Motor neuron (in vitro differentiated cells): ENCODE data around the gene EEF1AKMT3. TPM values are rescaled to one million over a fixed set of nuclear protein-coding genes. Genes with fewer than 3 reads are reported as not detected.

Source experiments
- ATAC-seq, 8 experiments: fragments of 200-7000 bp; cut with Tn5 transposase; replicated peaks in 6 of 8; 2 replicates each; pipeline ENCODE4 v1.8.0; 2021; ENCODE audit warnings: mild to moderate bottlenecking in 8 of 8, moderate library complexity in 8 of 8
- H3K27ac ChIP-seq, 2 donors: fragments of 250-450 bp; sonication (Bioruptor Pico); 2 replicates each; pipeline ENCODE4 v1.9.0; 2021; ENCODE audit warnings: antibody characterized with exemption in 2 of 2, mild to moderate bottlenecking in 2 of 2, moderate library complexity in 1 of 2
- H3K4me1 ChIP-seq, 2 donors: fragments of 250-450 bp; sonication (Bioruptor Pico); replicated peaks in 1 of 2; 2 replicates each; pipeline ENCODE4 v1.6.1; 2021; ENCODE audit warnings: antibody characterized with exemption in 2 of 2, mild to moderate bottlenecking in 2 of 2, moderate library complexity in 1 of 2
- H3K4me3 ChIP-seq, 5 donors: fragments of 250-450 bp; sonication (Bioruptor Pico); 2 replicates each; pipeline ENCODE4 v1.9.0; 2021; ENCODE audit warnings: antibody characterized with exemption in 5 of 5, mild to moderate bottlenecking in 5 of 5, moderate library complexity in 4 of 5
- WGBS, 10 experiments: fragments of 450-650 bp; shearing (Covaris generic); methylation state at CpG; one replicate each; pipeline ENCODE4 v1.0.0; 2022; 5-methylcytosine and 5-hydroxymethylcytosine counted together
- in situ Hi-C, 9 experiments: fragments of 400-800 bp; cut with MboI; loops; one replicate each; pipeline ENCODE4 v1.15.0; 2021; ENCODE audit warnings: low sequenced_read_pairs in 9 of 9, low pct_unique_long_range_greater_than_20kb in 2 of 9; ENCODE audit not compliant: unreplicated experiment in 9 of 9
- total RNA-seq, 8 experiments: library from RNA; unstranded; fragments of 300-600 nt; gene quantifications; 2 replicates each; pipeline versions ENCODE4 v1.2.3 to v1.2.4, GENCODE V29; 2022

EEF1AKMT3 gene
- total RNA-seq, 8 experiments from 2014 or later, result 1.5 to 15.0 (median 6.6) TPM

DNA sequence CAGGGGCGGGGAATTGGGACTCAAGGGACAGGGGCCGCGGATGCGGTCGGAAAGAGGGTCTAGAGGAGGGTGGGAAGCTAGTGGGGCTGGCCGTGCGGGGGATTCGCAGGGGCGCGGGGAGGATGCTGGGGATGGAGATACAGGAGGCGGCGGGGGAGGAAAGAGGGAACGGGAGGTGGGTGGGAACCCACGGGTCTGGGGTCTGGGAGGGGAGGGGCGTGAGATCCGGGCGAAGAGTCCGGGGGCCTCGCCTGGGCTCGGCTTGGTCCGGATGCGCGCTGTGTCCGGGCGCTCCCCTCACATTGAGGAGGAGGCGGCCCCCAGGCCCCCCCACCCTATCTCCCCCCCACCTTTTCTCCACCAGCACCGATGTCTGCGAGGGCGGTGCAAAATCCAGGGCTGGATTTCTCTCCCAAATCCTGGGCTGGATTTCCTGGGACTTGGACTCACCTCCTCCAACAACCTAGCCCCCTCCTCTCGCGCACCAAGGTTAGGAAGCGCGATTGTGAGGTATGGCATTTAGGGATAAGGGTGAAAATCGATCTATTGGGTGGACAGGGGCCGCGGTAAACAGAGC, 33.7 kb upstream of the EEF1AKMT3 start, which contains the start of gene AGAP2:
Gene AGAP2 (minus strand): TSS at position 82 of the 577 bp plus-strand sequence. CDS start 496 bp downstream, outside the sequence.
- peak in 6 of 8 experiments; percentile 14 to 59 (median 50) for ATAC-seq
- H3K4me3 ChIP-seq, result peak within 1 kb of the TSS; percentile 46 to 77 (median 71)
- H3K27ac ChIP-seq, result peak within 1 kb of the TSS; percentile 33 to 56
- WGBS, 10 experiments, result 0 to 2% (median 0%) methylated on average over 1 to 7 of the region's 36 CpGs; no CpG with 5 or more reads in 6 of the 10 experiments
- in situ Hi-C loops, result no loop called here
- peaks cover 26 to 33% of the 10 kb centered on the region in 2 donors for H3K4me1 ChIP-seq

DNA sequence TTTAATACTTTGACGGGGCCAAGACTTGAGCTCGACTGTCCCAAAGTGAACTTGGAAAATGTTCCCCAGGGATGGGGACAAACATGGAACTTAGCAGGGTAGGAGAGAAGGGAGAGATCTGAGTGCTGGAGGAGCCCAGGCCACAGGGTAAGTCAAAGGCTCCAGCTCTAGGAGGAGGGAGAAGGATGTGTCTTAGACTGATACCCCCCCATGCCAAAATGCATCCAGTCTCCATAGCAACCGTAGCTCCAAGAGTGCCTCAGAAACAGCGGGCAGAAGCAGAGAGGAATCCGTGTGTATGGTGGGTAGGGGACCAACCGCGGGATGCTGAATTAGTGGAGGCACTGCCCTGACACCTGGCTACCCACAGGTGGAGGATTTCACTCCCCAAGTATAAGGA, 33.0 kb upstream of the EEF1AKMT3 start:
- Histone ChIP-seq H3K4me1 (peaks cover 29 to 33% of the 10 kb centered on the region in 2 donors), H3K27ac (no peak overlapping the region), H3K4me3 (peak overlapping the region in 3 of 5 donors; percentile 46 to 74 (median 65))
- WGBS, 10 experiments, result 12 to 46% (median 20%) methylated on average over 1 to 5 of the region's 7 CpGs; no CpG with 5 or more reads in 7 of the 10 experiments
- in situ Hi-C loops, result no loop called here
- no peak for ATAC-seq

DNA sequence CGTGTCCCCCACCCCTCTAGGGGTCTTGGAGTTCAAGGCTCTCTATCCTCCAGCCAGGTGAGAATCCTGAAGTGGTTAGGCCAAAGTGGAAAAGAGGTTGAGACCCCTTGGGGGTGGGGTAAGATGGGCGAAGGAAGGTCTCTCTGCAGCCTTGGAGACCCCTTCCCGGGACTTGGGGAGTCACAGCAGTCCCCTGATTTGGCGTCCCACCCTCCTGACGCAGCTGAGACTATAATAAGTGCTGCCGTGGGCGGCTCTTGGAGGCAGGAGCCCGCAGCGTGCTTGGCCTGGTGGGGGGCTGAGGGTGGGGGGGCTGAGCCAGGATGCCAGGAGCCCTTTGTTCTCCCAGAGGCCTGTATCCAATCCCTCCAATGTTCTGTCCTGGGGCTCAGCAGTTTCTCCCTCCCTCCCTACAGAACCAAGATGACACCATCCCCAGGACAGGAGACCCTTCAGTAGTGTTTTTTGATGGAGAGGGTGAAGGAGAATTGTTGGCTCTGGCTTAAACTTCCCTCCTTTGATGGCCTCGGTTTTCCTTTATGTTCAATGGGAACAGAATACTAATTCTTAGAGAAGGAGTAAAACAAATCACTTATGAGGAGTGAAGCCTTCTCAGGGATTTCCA, 32.4 kb upstream of the EEF1AKMT3 start:
- WGBS, 10 experiments, result 0 to 100% (median 41%) methylated on average over 1 to 2 of the region's 10 CpGs; no CpG with 5 or more reads in 2 of the 10 experiments
- H3K27ac ChIP-seq, result no peak overlapping the region
- H3K4me3 ChIP-seq, result no peak overlapping the region
- peaks cover 26 to 28% of the 10 kb centered on the region in 2 donors for H3K4me1 ChIP-seq
- no peak for ATAC-seq
- in situ Hi-C loops, result no loop called here

DNA sequence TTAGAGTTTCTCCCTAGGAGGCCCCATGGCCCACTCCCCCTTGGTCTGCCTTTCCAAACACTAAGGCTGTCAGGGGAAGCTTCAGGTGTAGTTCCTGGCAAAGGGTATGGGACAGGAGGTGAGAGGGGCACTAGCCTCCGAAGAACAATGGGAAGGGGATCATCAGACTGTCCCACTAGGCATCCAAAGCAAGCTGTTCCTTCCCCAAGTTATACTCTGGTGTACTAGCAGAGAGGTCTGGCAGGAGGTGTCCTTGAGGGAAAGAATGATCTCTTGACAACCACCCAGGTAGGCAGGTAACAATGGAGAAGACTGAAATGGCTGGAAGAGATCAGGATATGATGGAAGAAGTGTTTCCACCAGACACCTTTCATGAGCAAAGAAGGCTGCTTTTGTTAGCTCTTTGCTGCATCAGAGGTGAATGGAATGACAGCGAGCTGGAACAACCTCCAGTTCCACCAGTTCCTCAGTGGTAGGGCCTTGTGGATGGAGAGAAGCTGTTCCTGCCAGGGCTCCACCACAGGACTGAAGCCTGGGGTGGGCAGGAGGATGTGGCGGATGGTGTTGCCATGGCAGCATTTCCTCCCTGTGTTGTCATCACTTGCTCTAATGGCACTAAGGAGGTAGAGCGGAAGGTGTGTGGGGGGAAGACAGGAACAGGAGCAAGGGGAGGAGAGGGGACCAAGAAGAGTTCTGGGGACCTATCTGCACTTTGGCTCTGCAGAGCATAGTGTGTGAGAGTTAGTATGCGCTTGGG, 31.6 kb upstream of the EEF1AKMT3 start:
- peak in 1 of 8 experiments; percentile 1 for ATAC-seq
- Histone ChIP-seq H3K27ac (no peak overlapping the region), H3K4me1 (peaks cover 21 to 25% of the 10 kb centered on the region in 2 donors), H3K4me3 (no peak overlapping the region)
- in situ Hi-C loops, result no loop called here
- 40 to 100% (median 73%) methylated on average over 1 to 3 of the region's 5 CpGs; no CpG with 5 or more reads in 3 of the 10 experiments for WGBS, 10 experiments

DNA sequence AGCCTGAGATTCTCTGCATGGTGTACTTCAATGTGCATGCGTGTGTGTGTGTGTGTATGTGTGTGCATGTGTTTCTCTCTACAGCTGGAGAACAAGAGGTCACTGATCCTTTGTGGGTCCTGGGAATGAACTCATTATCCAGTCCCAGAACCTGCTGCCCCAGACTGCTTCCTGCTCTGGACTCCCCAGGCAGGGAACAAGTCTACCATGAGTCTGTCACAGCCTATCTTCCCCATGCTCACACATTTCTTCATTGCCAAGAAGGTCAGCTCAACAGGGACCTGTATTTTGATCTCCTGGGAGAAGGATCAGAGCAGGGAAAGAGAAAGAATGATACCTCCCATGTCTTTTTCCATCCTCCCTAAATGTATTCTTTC, 31.0 kb upstream of the EEF1AKMT3 start:
- WGBS, 10 experiments, result 17 to 71% (median 43%) methylated on average over 1 of the region's 1 CpG; no CpG with 5 or more reads in 7 of the 10 experiments
- peaks cover 22 to 26% of the 10 kb centered on the region in 2 donors for H3K4me1 ChIP-seq
- in situ Hi-C loops, result no loop called here
- no peak overlapping the region for H3K27ac ChIP-seq
- ATAC-seq, result no peak
- no peak overlapping the region for H3K4me3 ChIP-seq

DNA sequence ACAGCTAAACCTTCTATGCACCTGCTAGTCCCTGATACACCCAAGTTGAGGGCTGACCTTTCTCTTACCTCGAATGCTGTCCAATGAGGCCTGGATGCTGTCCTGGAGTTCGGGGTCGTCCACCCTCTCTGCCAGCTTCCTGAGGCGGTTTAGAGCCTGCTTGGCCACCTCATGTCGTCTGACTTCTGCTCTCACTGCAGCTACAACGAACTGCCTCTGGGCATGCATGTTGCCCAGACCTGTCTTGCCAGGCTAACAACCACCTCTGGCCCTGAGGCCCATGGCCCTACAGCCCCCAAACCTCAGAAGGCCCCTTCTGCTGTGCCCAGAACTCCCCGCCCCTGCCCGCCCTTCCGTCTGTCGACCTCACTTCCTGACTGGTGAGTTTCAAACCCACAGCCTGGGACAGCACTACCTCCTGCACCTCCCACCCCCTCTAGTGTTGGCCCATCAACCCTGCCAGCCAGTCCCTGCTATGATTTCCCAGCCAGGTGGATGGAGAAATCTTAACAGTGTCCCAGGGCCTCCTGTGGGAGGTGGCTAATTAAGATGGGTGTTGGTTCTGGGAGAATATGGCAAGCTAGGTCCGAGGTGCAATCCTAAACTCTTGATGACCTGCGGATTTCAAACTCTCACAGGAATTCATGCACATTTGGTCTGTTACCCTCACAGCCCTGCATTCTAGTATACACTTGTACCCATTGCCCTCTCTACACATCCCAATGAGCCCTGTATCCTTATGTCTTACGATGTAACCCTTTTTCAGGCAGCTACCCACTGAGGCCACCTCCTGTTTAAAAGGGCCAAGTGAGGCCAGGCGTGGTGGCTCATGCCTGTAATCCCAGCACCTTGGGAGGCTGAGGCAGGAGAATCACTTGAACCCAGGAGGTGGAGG, 30.3 kb upstream of the EEF1AKMT3 start:
- in situ Hi-C loops, result no loop called here
- no peak overlapping the region for H3K4me3 ChIP-seq
- peaks cover 15 to 19% of the 10 kb centered on the region in 2 donors for H3K4me1 ChIP-seq
- ATAC-seq, result no peak
- WGBS, 10 experiments, result 16 to 100% (median 62%) methylated on average over 1 to 7 of the region's 14 CpGs; no CpG with 5 or more reads in 1 of the 10 experiments
- H3K27ac ChIP-seq, result no peak overlapping the region

DNA sequence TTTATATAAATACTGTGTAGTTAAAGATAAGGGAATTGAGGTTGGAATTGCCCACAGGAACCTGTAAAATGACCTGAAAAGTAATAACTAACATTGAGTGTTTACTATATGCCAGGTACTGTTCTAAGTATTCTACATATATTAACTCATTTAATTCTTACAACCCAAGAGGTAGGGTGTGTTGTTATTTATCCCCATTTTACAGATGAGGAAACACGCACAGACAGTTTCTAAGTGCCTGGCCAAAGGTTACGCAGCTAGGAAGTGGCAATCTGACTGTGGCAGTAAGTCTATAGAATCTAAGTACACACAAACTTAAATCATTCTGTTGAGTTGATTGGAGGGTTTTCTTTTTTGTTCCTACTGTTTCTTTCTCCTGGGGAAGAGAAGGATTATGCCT, 28.6 kb upstream of the EEF1AKMT3 start:
- H3K4me3 ChIP-seq, result peak overlapping the region in 3 of 5 donors; percentile 81 to 90 (median 84)
- WGBS, 10 experiments, result 69 to 100% (median 94%) methylated on average over 1 to 2 of the region's 2 CpGs; no CpG with 5 or more reads in 1 of the 10 experiments

DNA sequence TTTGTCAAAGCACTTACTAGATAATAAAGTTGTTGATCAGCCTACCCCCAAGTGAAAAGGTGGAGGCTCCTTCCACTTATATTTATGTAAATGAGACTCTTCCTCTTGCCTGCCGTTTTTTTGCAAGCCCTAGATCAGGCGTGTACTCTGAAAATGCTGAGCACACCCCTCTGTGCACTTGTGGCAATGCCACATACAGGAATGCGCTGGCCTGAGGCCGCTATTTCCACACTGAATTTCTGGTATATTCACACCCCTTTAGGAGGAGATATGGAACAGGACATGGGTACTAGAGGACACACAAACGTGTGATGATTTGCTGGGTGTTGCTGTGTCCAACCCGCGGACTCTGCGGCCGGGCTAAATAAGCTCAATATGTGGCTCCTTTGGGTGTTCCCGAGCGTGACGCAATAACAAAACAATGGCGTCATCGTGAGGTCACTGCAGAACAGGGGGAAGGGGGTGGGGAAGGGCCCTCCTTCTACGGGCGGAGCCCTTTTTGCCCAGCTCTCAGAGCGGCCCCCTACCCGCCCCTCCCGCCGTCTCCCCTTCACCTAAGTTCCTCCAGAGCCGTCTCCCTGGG, 28.1 kb upstream of the EEF1AKMT3 start:
- H3K4me1 ChIP-seq, result peaks cover 10% of the 10 kb centered on the region in 2 donors
- WGBS, 10 experiments, result 0 to 79% (median 38%) methylated on average over 1 to 10 of the region's 21 CpGs; no CpG with 5 or more reads in 4 of the 10 experiments
- H3K4me3 ChIP-seq, result peak overlapping the region; percentile 81 to 97 (median 90)
- peak overlapping the region; percentile 97 for H3K27ac ChIP-seq
- in situ Hi-C loops, result no loop called here
- peak; percentile 61 to 67 (median 64) for ATAC-seq

More for the DNA sequence above, 28.6 kb upstream of the EEF1AKMT3 start:
- H3K4me1 ChIP-seq, result peaks cover 13 to 14% of the 10 kb centered on the region in 2 donors
- ATAC-seq, result no peak
- H3K27ac ChIP-seq, result no peak overlapping the region
- in situ Hi-C loops, result no loop called here

DNA sequence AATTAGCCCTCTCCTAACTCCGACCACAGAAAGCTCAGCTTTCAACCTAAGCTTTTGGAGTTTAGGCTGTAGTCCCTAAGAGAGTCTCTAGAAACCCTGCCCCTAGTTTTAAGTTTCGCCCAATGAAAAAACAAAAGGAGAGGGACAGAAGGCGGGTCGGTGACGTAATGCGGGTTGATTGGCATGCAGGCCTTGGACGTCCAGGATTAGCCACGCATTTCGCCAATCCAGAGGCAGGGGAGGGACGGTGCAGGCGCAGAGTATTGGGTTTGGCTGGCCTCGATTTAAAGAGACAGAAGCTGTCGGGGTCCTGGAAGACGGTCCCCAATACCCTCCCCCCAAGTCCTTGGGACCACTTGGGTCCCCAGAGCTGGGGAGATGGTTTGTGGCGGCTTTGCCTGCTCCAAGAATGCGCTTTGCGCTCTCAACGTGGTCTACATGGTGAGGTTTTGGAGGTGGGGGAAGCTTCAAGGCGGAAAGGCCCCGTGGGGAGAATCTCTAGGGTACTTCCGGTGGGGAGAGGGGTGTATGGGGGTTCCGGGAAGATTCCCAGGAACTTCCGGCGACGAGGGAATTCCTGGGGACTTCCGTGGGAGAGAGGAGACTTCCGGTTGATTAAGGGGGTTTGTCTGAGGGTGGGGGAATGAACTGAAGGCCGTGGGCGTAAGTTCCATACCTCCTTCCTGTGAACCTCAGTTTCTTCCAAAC, 27.5 kb upstream of the EEF1AKMT3 start, which contains the start of gene TSPAN31:
Gene TSPAN31 (plus strand): TSS at position 263 of the 708 bp plus-strand sequence. CDS start 116 bp downstream, at position 379.
- peak; percentile 86 to 95 (median 93) for ATAC-seq
- peaks cover 7 to 10% of the 10 kb centered on the region in 2 donors for H3K4me1 ChIP-seq
- H3K27ac ChIP-seq, result peak within 1 kb of the TSS; percentile 97
- in situ Hi-C loops, result no loop called here
- peak within 1 kb of the TSS; percentile 81 to 97 (median 90) for H3K4me3 ChIP-seq
- 0 to 6% (median 0%) methylated on average over 1 to 19 of the region's 29 CpGs; no CpG with 5 or more reads in 4 of the 10 experiments for whole genome bisulfite sequencing, 10 experiments

DNA sequence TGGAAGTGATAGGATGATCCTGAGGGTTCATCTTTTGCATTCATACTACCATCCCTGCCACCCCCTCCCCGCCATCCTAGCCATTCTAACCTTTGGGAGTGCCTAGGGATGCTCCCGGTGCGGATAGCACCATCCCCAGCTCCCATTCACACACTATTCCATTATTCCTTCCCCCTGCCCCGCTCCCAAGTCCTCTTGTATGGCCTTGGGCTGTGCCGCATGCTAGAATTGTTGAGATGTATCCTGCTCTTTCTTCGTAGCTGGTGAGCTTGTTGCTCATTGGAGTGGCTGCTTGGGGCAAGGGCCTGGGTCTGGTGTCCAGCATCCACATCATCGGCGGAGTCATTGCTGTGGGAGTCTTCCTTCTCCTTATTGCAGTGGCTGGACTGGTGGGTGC, 26.9 kb upstream of the EEF1AKMT3 start:
- Histone ChIP-seq H3K27ac (peak overlapping the region; percentile 97), H3K4me3 (peak overlapping the region; percentile 81 to 97 (median 90)), H3K4me1 (peaks cover 7 to 10% of the 10 kb centered on the region in 2 donors)
- WGBS, 10 experiments, result 0 to 80% (median 33%) methylated on average over 2 to 4 of the region's 8 CpGs; no CpG with 5 or more reads in 5 of the 10 experiments
- ATAC-seq, result peak in 1 of 8 experiments; percentile 0
- in situ Hi-C loops, result no loop called here

DNA sequence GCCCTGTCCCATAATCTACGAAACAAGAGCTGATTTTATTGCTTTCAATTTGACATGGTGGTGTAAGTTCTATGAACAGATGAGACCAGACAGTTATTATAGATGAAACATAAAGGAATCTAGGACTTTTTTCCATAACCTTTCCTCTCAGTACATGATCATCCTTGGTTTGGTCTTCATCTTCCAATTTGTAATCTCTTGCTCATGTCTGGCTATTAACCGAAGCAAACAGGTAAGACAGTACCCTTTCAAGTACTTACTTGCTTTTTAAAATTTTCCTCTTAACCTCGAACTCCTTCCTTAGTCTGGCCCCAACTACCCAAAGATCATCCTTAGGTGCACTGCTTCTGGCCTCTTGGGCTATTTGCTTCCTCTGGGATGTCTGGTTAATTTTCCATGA, 26.4 kb upstream of the EEF1AKMT3 start:
- H3K27ac ChIP-seq, result no peak overlapping the region
- in situ Hi-C loops, result no loop called here
- peaks cover 11 to 15% of the 10 kb centered on the region in 2 donors for H3K4me1 ChIP-seq
- H3K4me3 ChIP-seq, result peak overlapping the region in 4 of 5 donors; percentile 84 to 97 (median 90)
- ATAC-seq, result no peak
- WGBS, 10 experiments, result 65 to 100% (median 96%) methylated on average over 1 to 3 of the region's 3 CpGs; no CpG with 5 or more reads in 1 of the 10 experiments
